Lower leg skin (tissue), 3 donors: ENCODE data around the gene STAMBPL1.

Source experiments
- CTCF ChIP-seq, 3 donors: fragments of 450-650 bp; IDR thresholded peaks; one replicate each; pipeline ENCODE4 v1.5.1; 2016; ENCODE audit warnings: antibody characterized with exemption in 3 of 3, mild to moderate bottlenecking in 3 of 3, moderate library complexity in 2 of 3
- POLR2A ChIP-seq, 2 donors: fragments of 450-650 bp; IDR thresholded peaks; one replicate each; pipeline ENCODE4 v1.6.1; 2016 to 2017; ENCODE audit warnings: antibody characterized with exemption in 2 of 2, mild to moderate bottlenecking in 1 of 2, moderate library complexity in 1 of 2

DNA sequence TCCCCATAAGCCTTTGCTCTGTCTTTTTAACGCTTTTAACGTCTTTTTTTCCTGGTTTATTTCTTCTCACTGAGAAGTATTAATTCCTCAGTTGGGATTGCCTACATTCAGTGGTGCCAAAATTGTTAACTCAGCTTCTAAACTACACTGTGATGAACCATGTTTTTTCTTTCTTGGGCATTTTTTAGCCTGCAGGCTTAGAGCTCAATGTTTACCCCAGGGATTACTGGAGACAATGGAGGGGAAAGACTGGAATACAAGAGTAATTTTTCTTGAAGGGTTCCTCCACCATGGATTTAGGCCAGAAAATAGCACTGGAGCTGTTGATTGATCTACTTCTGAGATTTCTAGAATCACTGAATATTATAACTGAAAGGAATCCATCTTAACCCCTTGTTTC, 19.8 kb downstream of the STAMBPL1 start:
- TF ChIP-seq CTCF (IDR thresholded peaks at IDR 0.05) (no peak), POLR2A (IDR thresholded peaks at IDR 0.05) (no peak)
